ENCODE data around the gene GNA15. TPM values are rescaled to one million over a fixed set of nuclear protein-coding genes. Genes with fewer than 3 reads are reported as not detected.

The GNA15 gene
- total RNA-seq, 3 donors from 2014 or later (not counting 1 experiment from before 2014, with no cell fraction given): 3.9 to 10.4 (median 8.4) TPM

GRCh38 chr19:3122512-3122870 is 13.3 kb upstream of the GNA15 start:
- no peaks in the 10 kb centered on the region for H3K36me3 ChIP-seq (ENCODE audit: control insufficient read depth, insufficient read depth, low read length)
- H3K9me3 ChIP-seq (ENCODE audit: control insufficient read depth, insufficient read depth, low read length): no peaks in the 10 kb centered on the region
- no peaks in the 10 kb centered on the region for H3K27me3 ChIP-seq (ENCODE audit: control insufficient read depth, insufficient read depth, low read length)
- peaks cover 0 to 11% of the 10 kb centered on the region in 2 donors for H3K27me3 Mint-ChIP-seq (ENCODE audit: low read depth in 2 of 2)
- H3K4me3 Mint-ChIP-seq: no peak overlapping the region
- DNase-seq: no peak
- no peak overlapping the region for H3K4me3 ChIP-seq (ENCODE audit: low read length)
- ATAC-seq: no peak
- TF ChIP-seq, protein P1, sequence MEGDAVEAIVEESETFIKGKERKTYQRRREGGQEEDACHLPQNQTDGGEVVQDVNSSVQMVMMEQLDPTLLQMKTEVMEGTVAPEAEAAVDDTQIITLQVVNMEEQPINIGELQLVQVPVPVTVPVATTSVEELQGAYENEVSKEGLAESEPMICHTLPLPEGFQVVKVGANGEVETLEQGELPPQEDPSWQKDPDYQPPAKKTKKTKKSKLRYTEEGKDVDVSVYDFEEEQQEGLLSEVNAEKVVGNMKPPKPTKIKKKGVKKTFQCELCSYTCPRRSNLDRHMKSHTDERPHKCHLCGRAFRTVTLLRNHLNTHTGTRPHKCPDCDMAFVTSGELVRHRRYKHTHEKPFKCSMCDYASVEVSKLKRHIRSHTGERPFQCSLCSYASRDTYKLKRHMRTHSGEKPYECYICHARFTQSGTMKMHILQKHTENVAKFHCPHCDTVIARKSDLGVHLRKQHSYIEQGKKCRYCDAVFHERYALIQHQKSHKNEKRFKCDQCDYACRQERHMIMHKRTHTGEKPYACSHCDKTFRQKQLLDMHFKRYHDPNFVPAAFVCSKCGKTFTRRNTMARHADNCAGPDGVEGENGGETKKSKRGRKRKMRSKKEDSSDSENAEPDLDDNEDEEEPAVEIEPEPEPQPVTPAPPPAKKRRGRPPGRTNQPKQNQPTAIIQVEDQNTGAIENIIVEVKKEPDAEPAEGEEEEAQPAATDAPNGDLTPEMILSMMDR (IDR thresholded peaks at IDR 0.05): no peak
- H3K36me3 Mint-ChIP-seq: no peaks in the 10 kb centered on the region
- intact Hi-C loops (cut with micrococcal nuclease): no loop called here
- no peaks in the 10 kb centered on the region for H3K9me3 Mint-ChIP-seq
- WGBS (ENCODE audit: insufficient coverage): 84% methylated on average over 22 of the region's 22 CpGs
- no peak overlapping the region for H3K27ac ChIP-seq (ENCODE audit: low read length)
- H3K27ac Mint-ChIP-seq: no peak overlapping the region
- no peaks in the 10 kb centered on the region for H3K4me1 ChIP-seq (ENCODE audit: control insufficient read depth, insufficient read depth, low read length)
- peaks cover 0 to 4% of the 10 kb centered on the region in 2 donors for H3K4me1 Mint-ChIP-seq

DNA sequence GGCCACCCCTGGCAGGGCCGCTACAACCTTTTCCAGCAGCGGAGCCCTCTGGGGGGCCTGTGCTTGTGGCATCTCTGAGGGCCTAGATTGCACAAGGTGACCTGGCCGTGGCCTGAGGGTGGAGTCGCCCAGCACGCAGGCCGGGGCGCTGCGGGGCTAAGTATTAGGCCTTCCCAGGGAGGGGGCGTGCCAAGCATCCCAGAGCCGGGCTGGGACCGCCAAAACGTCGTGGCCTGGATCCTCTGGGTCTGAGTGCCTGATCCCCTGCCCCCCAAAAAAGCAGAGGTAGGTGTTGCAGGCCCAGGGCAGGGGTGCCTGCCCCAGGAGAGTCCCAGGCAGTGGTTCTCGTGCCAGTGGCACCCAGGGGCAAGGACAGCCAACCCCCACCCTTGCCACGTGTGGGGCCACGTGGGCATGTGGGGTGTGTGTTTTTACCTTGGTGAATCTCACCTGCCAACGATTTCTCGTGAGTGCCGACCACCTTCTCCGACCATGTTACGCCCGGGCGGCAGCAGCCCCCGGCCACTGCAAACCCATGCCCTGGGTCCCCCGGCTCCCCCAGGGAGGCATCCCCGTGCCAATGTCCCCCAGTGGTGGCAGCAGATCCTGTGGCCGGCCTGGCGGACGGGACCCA is 12.6 kb upstream of the GNA15 start:
- H3K27me3 Mint-ChIP-seq (ENCODE audit: low read depth in 2 of 2): peaks cover 0 to 11% of the 10 kb centered on the region in 2 donors
- H3K4me3 ChIP-seq (ENCODE audit: low read length): no peak overlapping the region
- TF ChIP-seq, protein P1 (IDR thresholded peaks at IDR 0.05): no peak
- no peak overlapping the region for H3K27ac ChIP-seq (ENCODE audit: low read length)
- ATAC-seq (no peak), DNase-seq (no peak)
- no peaks in the 10 kb centered on the region for H3K36me3 ChIP-seq (ENCODE audit: control insufficient read depth, insufficient read depth, low read length)
- no peaks in the 10 kb centered on the region for H3K27me3 ChIP-seq (ENCODE audit: control insufficient read depth, insufficient read depth, low read length)
- 91% methylated on average over 29 of the region's 29 CpGs for WGBS (ENCODE audit: insufficient coverage)
- no peaks in the 10 kb centered on the region for H3K4me1 ChIP-seq (ENCODE audit: control insufficient read depth, insufficient read depth, low read length)
- no peak overlapping the region for H3K27ac Mint-ChIP-seq
- no peaks in the 10 kb centered on the region for H3K9me3 Mint-ChIP-seq
- no peaks in the 10 kb centered on the region for H3K36me3 Mint-ChIP-seq
- no peak overlapping the region for H3K4me3 Mint-ChIP-seq
- peaks cover 0 to 4% of the 10 kb centered on the region in 2 donors for H3K4me1 Mint-ChIP-seq
- intact Hi-C loops (cut with micrococcal nuclease): no loop called here
- H3K9me3 ChIP-seq (ENCODE audit: control insufficient read depth, insufficient read depth, low read length): no peaks in the 10 kb centered on the region

- no peaks in the 10 kb centered on the region for H3K9me3 ChIP-seq (ENCODE audit: control insufficient read depth, insufficient read depth, low read length)
Measured at GRCh38 chr19:3123956-3124355, 11.9 kb upstream of the GNA15 start.

More at GRCh38 chr19:3123956-3124355, 11.9 kb upstream of the GNA15 start:
- Histone ChIP-seq H3K27ac (ENCODE audit: low read length) (no peak overlapping the region), H3K36me3 (ENCODE audit: control insufficient read depth, insufficient read depth, low read length) (no peaks in the 10 kb centered on the region), H3K4me1 (ENCODE audit: control insufficient read depth, insufficient read depth, low read length) (no peaks in the 10 kb centered on the region), H3K4me3 (ENCODE audit: low read length) (no peak overlapping the region), H3K27me3 (ENCODE audit: control insufficient read depth, insufficient read depth, low read length) (no peaks in the 10 kb centered on the region)
- Mint-ChIP-seq H3K36me3 (no peaks in the 10 kb centered on the region), H3K27ac (no peak overlapping the region), H3K9me3 (no peaks in the 10 kb centered on the region), H3K27me3 (ENCODE audit: low read depth in 2 of 2) (peaks cover 0 to 11% of the 10 kb centered on the region in 2 donors), H3K4me3 (no peak overlapping the region), H3K4me1 (peaks cover 0 to 4% of the 10 kb centered on the region in 2 donors)
- DNase-seq: no peak
- intact Hi-C loops (cut with micrococcal nuclease): no loop called here
- TF ChIP-seq, protein P1 (IDR thresholded peaks at IDR 0.05): no peak
- 53% methylated on average over 8 of the region's 8 CpGs for WGBS (ENCODE audit: insufficient coverage)
- no peak for ATAC-seq

Measured in natural killer cell (primary cell).